Keratinocyte (primary cell): ENCODE measurements around the gene SHISA5. TPM values are rescaled to one million over a fixed set of nuclear protein-coding genes. Genes with fewer than 3 reads are reported as not detected.

Source experiments
- DNase-seq: peaks from one replicate; pipeline ENCODE4 v3.0.0-alpha.2; 2011; ENCODE audit warnings: low read depth, missing footprints, low spot score
- FAIRE-seq: peaks from 2 replicates; lab custom pipeline; 2011; peaks lifted over from hg19 to GRCh38; lab: Jason Lieb, UNC
- H2AFZ ChIP-seq: 2 replicates; pipeline ENCODE4 v1.6.0; 2012; ENCODE audit warnings: low read length, control low read depth, inconsistent platforms; ENCODE audit not compliant: control insufficient read depth
- H3K27ac ChIP-seq: 2 replicates; pipeline ENCODE4 v1.5.1; 2011; ENCODE audit warnings: low read length; ENCODE audit not compliant: control insufficient read depth, insufficient read depth
- H3K27me3 ChIP-seq: 3 replicates; pipeline ENCODE4 v1.6.0; 2011; ENCODE audit warnings: low read length; ENCODE audit not compliant: control insufficient read depth, insufficient read depth; ENCODE audit errors: extremely low read depth
- H3K36me3 ChIP-seq, 2 experiments: 2 replicates in 1 of 2; 3 replicates in 1 of 2; pipeline ENCODE4 v1.5.1; 2011; ENCODE audit warnings: low read length in 2 of 2, mild to moderate bottlenecking in 1 of 2; ENCODE audit not compliant: control insufficient read depth in 2 of 2, insufficient read depth in 2 of 2; ENCODE audit errors: extremely low read depth in 1 of 2
- H3K4me1 ChIP-seq: 3 replicates; pipeline ENCODE4 v1.5.1; 2011; ENCODE audit warnings: low read length; ENCODE audit not compliant: control insufficient read depth, insufficient read depth; ENCODE audit errors: extremely low read depth
- H3K4me2 ChIP-seq: 3 replicates; pipeline ENCODE4 v1.6.0; 2011; ENCODE audit warnings: low read depth, low read length; ENCODE audit not compliant: control insufficient read depth, insufficient read depth; ENCODE audit errors: extremely low read depth
- H3K4me3 ChIP-seq, 3 experiments: fragments of 200-600 bp in 1 of 3; sonication (generic) in 1 of 3; 2 replicates in 2 of 3; 3 replicates in 1 of 3; pipeline ENCODE4 v1.5.1; 2011 to 2016; ENCODE audit warnings: low read length in 3 of 3, mild to moderate bottlenecking in 3 of 3, control low read depth in 2 of 3, inconsistent platforms in 1 of 3, low read depth in 1 of 3, mixed read lengths in 1 of 3, mixed run types in 1 of 3, moderate library complexity in 1 of 3; ENCODE audit not compliant: control insufficient read depth in 2 of 3, insufficient read depth in 2 of 3; ENCODE audit errors: extremely low read depth in 1 of 3
- H3K79me2 ChIP-seq: 2 replicates; pipeline ENCODE4 v1.6.0; 2012; ENCODE audit warnings: low read length; ENCODE audit not compliant: control insufficient read depth, insufficient read depth
- H3K9ac ChIP-seq: 3 replicates; pipeline ENCODE4 v1.6.0; 2011; ENCODE audit warnings: low read length; ENCODE audit not compliant: control insufficient read depth, insufficient read depth; ENCODE audit errors: extremely low read depth
- H3K9me1 ChIP-seq: 3 replicates; pipeline ENCODE4 v1.6.0; 2011; ENCODE audit warnings: low read length; ENCODE audit not compliant: control insufficient read depth, insufficient read depth; ENCODE audit errors: extremely low read depth
- H3K9me3 ChIP-seq: 2 replicates; pipeline ENCODE4 v1.5.1; 2012; ENCODE audit warnings: low read depth, low read length; ENCODE audit not compliant: control insufficient read depth
- H4K20me1 ChIP-seq: 3 replicates; pipeline ENCODE4 v1.6.0; 2011; ENCODE audit warnings: low read length; ENCODE audit not compliant: control insufficient read depth, insufficient read depth; ENCODE audit errors: extremely low read depth
- EZH2 ChIP-seq: IDR thresholded peaks from one replicate; pipeline ENCODE4 v1.6.1; 2012; ENCODE audit warnings: inconsistent platforms, mild to moderate bottlenecking, low read length, moderate library complexity
- dilution Hi-C: fragments of 300-500 bp; cut with MboI; formaldehyde crosslinking; loops from one replicate; pipeline ENCODE4 v1.7.0; 2020; ENCODE audit warnings: low sequenced_read_pairs; ENCODE audit not compliant: extremely low pct_ligation_motif_present
- polyA plus RNA-seq, 5 experiments: library from polyadenylated mRNA; depleted of rRNA in 3 of 5; stranded (reverse) in 3 of 5; stranded (forward) in 1 of 5; unstranded in 1 of 5; fragments of >200 nt; gene quantifications; 1 replicate in 1 of 5; 2 replicates in 3 of 5; 3 replicates in 1 of 5; pipeline versions ENCODE4 v1.2.1 to v1.2.3, GENCODE V29; 2011 to 2012; ENCODE audit warnings: missing spikeins in 2 of 5, low read depth in 1 of 5, low replicate concordance in 1 of 5
- TF ChIP-seq, protein P1 (sequence below), 3 experiments: IDR thresholded peaks in 1 of 3; conservative IDR thresholded peaks in 1 of 3; optimal IDR thresholded peaks in 1 of 3; 2 replicates in 2 of 3; 3 replicates in 1 of 3; pipeline versions ENCODE3 to v1.5.1; 2011; ENCODE audit warnings: low read length in 3 of 3, mild to moderate bottlenecking in 3 of 3, moderate library complexity in 2 of 3, control low read depth in 1 of 3, inconsistent platforms in 1 of 3; ENCODE audit not compliant: insufficient read depth in 2 of 3; ENCODE audit errors: extremely low read depth in 1 of 3

SHISA5 gene
- polyA plus RNA-seq, 1 donor (not counting 4 experiments of a cell fraction or from before 2014, with no cell fraction given) = 94.4 TPM

DNA sequence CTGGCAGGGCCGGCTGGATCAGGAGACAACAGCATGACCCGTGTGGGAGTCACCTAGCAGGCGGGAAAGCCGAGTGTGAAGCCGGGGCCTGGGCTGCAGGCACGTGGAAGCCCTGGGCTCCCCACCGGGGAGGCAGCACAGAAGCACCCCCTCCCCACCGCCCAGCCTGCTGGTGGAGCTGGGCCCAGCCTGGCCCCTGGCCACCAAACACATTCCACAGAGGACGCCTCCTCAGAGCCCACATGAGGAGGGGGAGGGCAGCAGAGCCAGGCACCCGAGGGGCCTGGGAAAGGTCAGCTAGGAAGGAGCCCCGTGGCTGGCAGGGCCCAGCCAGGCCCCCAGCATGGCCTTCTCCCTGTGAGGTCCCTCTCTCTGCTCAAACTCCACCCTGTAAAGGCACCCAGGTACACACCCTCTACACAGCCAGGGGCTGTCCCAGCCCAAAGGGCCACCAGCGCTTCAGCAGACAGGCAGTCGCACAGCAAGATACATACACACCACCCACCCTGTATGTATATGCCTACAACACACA lies 78.6 kb downstream of the SHISA5 start:
- Histone ChIP-seq H3K36me3 (peaks cover 30 to 32% of the 10 kb centered on the region in 2 experiments), H3K4me2 (peak overlapping the region; percentile 99), H3K4me1 (peaks cover 48% of the 10 kb centered on the region), H3K9me3 (no peaks in the 10 kb centered on the region), H3K27me3 (no peaks in the 10 kb centered on the region), H4K20me1 (peaks cover 21% of the 10 kb centered on the region), H2AFZ (no peak overlapping the region), H3K4me3 (no peak overlapping the region), H3K9me1 (no peaks in the 10 kb centered on the region), H3K9ac (peak overlapping the region; percentile 49), H3K79me2 (peaks cover 85% of the 10 kb centered on the region), H3K27ac (peak overlapping the region; percentile 41)
- TF ChIP-seq, protein P1, sequence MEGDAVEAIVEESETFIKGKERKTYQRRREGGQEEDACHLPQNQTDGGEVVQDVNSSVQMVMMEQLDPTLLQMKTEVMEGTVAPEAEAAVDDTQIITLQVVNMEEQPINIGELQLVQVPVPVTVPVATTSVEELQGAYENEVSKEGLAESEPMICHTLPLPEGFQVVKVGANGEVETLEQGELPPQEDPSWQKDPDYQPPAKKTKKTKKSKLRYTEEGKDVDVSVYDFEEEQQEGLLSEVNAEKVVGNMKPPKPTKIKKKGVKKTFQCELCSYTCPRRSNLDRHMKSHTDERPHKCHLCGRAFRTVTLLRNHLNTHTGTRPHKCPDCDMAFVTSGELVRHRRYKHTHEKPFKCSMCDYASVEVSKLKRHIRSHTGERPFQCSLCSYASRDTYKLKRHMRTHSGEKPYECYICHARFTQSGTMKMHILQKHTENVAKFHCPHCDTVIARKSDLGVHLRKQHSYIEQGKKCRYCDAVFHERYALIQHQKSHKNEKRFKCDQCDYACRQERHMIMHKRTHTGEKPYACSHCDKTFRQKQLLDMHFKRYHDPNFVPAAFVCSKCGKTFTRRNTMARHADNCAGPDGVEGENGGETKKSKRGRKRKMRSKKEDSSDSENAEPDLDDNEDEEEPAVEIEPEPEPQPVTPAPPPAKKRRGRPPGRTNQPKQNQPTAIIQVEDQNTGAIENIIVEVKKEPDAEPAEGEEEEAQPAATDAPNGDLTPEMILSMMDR (optimal IDR thresholded peaks at IDR 0.05 in 1 of 3, IDR thresholded peaks at IDR 0.05 in 1 of 3, conservative IDR thresholded peaks at IDR 0.05 in 1 of 3; ENCODE audit: extremely low read depth in 1 of 3, insufficient read depth in 2 of 3, low read length in 3 of 3) = no peak
- TF ChIP-seq EZH2 = no peak
- FAIRE-seq (no peak), DNase-seq (no peak)
- dilution Hi-C loops = loop anchor here (25.0 kb wide), 1 partner anchor 163 kb away; no protein-coding TSS in a partner anchor

DNA sequence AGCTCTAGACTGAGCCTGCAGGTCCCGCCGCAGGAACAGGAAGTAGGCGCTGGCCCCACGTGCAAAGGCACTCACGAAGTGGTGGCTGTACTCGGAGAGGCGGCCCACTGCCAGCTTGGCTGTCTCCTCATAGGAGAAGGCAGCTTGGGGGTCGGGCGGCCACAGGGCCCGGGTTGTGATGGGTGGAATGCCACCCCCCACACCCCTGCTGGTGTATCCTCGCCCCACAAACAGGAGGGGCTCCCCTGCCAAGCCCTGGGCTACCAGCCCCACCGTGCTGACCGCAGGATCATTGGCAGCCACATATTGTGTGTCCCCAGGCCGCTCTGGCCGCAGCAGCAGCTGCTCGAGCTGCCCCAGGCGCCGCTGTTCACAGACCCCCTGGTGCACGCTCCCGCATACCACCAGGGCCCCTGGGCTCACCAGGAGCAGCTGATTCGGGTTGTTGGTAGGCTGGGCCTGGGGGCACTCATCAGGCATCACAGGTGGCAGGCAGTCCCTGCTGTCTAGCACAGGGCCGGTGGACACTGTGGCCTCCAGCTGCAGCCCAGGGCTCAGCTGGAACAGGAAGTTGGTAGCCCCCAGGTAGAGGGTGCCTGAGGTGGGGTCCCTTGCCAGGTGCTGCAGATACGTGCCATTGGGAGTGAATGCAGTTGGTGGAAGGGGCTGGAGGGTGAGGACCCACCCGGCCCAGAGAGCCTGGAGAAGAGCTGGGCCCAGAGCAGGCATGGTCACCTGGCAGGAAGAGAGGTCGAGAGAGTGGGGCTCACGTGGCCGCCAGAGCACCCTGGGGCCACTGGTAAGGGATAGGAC lies 79.9 kb downstream of the SHISA5 start:
- Histone ChIP-seq H3K9ac (no peak overlapping the region), H3K27me3 (no peaks in the 10 kb centered on the region), H3K9me3 (no peaks in the 10 kb centered on the region), H3K36me3 (peaks cover 32 to 40% of the 10 kb centered on the region in 2 experiments), H4K20me1 (peaks cover 24% of the 10 kb centered on the region), H3K27ac (no peak overlapping the region), H3K9me1 (no peaks in the 10 kb centered on the region), H3K4me2 (no peak overlapping the region), H3K4me1 (peaks cover 44% of the 10 kb centered on the region), H3K79me2 (peaks cover 85% of the 10 kb centered on the region), H2AFZ (no peak overlapping the region), H3K4me3 (no peak overlapping the region)
- DNase-seq (no peak), FAIRE-seq (no peak)
- dilution Hi-C loops = no loop called here
- TF ChIP-seq, protein P1 (optimal IDR thresholded peaks at IDR 0.05 in 1 of 3, IDR thresholded peaks at IDR 0.05 in 1 of 3, conservative IDR thresholded peaks at IDR 0.05 in 1 of 3; ENCODE audit: extremely low read depth in 1 of 3, insufficient read depth in 2 of 3, low read length in 3 of 3) = no peak
- TF ChIP-seq EZH2 = no peak
